ENCODE results near the gene SLC25A18.

GRCh38 chr22:17638182-17638431, 74.8 kb downstream of the SLC25A18 start:
- TF ChIP-seq POLR2A (IDR thresholded peaks at IDR 0.05) (no peak), CTCF (IDR thresholded peaks at IDR 0.05) (peak in 1 of 6 experiments; percentile 17)

Data from esophagus squamous epithelium (tissue), 4 donors.